Ishikawa (cell line): ENCODE measurements around the gene AGAP1.

Source experiments
- CEBPB ChIP-seq: IDR thresholded peaks from 2 replicates; pipeline ENCODE4 v1.6.1; 2012
- CREB1 ChIP-seq: IDR thresholded peaks from 2 replicates; pipeline ENCODE4 v1.6.1; 2012; ENCODE audit warnings: low read depth
- EGR1 ChIP-seq: IDR thresholded peaks from 2 replicates; pipeline ENCODE4 v1.6.1; 2012
- EP300 ChIP-seq: IDR thresholded peaks from 2 replicates; pipeline ENCODE4 v1.6.1; 2012; ENCODE audit warnings: borderline replicate concordance
- FOXM1 ChIP-seq: IDR thresholded peaks from 2 replicates; pipeline ENCODE4 v1.6.1; 2012; ENCODE audit warnings: low read depth, borderline replicate concordance
- MAX ChIP-seq: IDR thresholded peaks from 2 replicates; pipeline ENCODE4 v1.6.1; 2012
- NFIC ChIP-seq: IDR thresholded peaks from 2 replicates; pipeline ENCODE4 v1.6.1; 2012
- RAD21 ChIP-seq: IDR thresholded peaks from 2 replicates; pipeline ENCODE4 v1.6.1; 2012; ENCODE audit warnings: low read depth
- REST ChIP-seq: IDR thresholded peaks from 2 replicates; pipeline ENCODE4 v1.6.1; 2012; ENCODE audit warnings: low read depth, mild to moderate bottlenecking
- TAF1 ChIP-seq: IDR thresholded peaks from 2 replicates; pipeline ENCODE4 v1.6.1; 2012; ENCODE audit warnings: low read depth, mild to moderate bottlenecking
- TCF12 ChIP-seq: IDR thresholded peaks from 2 replicates; pipeline ENCODE4 v1.6.1; 2012; ENCODE audit warnings: low read depth
- TEAD4 ChIP-seq: IDR thresholded peaks from 2 replicates; pipeline ENCODE4 v1.6.1; 2012
- USF1 ChIP-seq: IDR thresholded peaks from 2 replicates; pipeline ENCODE4 v1.6.1; 2012
- YY1 ChIP-seq: IDR thresholded peaks from 2 replicates; pipeline ENCODE4 v1.6.1; 2012; ENCODE audit warnings: low read depth
- ZBTB7A ChIP-seq: IDR thresholded peaks from 2 replicates; pipeline ENCODE4 v1.6.1; 2012; ENCODE audit warnings: low read depth

The AGAP1 gene

GRCh38 chr2:235513984-235514626 is 20.3 kb downstream of the AGAP1 start:
- TF ChIP-seq TAF1: no peak
- TF ChIP-seq REST: no peak

- TF ChIP-seq ZBTB7A (no peak), REST (no peak), MAX (no peak), CEBPB (no peak), NFIC (no peak), USF1 (no peak), RAD21 (no peak), EP300 (no peak), TCF12 (no peak), EGR1 (no peak)
Observed at GRCh38 chr2:235514627-235515363, 21.0 kb downstream of the AGAP1 start.

- TF ChIP-seq TEAD4: no peak
- no peak for TF ChIP-seq TCF12
- no peak for TF ChIP-seq RAD21
- no peak for TF ChIP-seq EP300
- no peak for TF ChIP-seq REST
- TF ChIP-seq NFIC: no peak
- TF ChIP-seq CREB1: no peak
- TF ChIP-seq CEBPB: no peak
- no peak for TF ChIP-seq YY1
- no peak for TF ChIP-seq MAX
- TF ChIP-seq TAF1: no peak
Observed at GRCh38 chr2:235515364-235515742, 21.5 kb downstream of the AGAP1 start.

- TF ChIP-seq USF1: no peak
- no peak for TF ChIP-seq EP300
- TF ChIP-seq TAF1: no peak
- no peak for TF ChIP-seq EGR1
- no peak for TF ChIP-seq TEAD4
- no peak for TF ChIP-seq REST
- TF ChIP-seq FOXM1: no peak
- no peak for TF ChIP-seq CEBPB
- TF ChIP-seq NFIC: no peak
Observed at GRCh38 chr2:235515821-235516220, 22.0 kb downstream of the AGAP1 start.
